HG02938 (cell line): ENCODE measurements around the gene RNF2.
"Not testable (repeated sequence)": the region's sequence is repeated elsewhere in the genome, so short reads cannot be mapped to it uniquely, and the experiment has no call there.

ENCODE experiments used
- ATAC-seq: cut with Tn5 transposase; IDR thresholded peaks from one replicate; pipeline ENCODE4 v1.9.1; 2021; ENCODE audit warnings: mild to moderate bottlenecking, moderate library complexity; ENCODE audit not compliant: unreplicated experiment

Gene RNF2

DNA sequence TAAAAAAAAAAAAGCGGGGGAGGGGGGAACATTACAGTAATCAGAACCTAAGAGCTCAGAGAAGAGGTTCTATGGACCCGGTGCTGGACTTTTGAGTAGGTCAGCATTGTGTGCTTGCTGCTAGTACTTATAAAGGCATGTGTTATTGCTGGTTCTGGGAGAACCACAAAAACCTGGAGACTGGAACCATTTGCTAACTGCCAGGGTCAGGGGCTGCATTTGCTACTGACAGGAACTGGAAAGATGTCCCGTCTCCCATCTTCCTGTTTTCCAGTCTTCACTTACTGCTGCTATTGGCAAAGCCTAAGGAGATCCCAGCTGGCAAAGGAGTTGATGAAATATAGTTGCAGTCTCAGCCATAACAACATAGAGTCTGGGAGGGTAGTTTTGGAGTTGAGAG is 4.3 kb downstream of the RNF2 start:
- no peak for ATAC-seq

DNA sequence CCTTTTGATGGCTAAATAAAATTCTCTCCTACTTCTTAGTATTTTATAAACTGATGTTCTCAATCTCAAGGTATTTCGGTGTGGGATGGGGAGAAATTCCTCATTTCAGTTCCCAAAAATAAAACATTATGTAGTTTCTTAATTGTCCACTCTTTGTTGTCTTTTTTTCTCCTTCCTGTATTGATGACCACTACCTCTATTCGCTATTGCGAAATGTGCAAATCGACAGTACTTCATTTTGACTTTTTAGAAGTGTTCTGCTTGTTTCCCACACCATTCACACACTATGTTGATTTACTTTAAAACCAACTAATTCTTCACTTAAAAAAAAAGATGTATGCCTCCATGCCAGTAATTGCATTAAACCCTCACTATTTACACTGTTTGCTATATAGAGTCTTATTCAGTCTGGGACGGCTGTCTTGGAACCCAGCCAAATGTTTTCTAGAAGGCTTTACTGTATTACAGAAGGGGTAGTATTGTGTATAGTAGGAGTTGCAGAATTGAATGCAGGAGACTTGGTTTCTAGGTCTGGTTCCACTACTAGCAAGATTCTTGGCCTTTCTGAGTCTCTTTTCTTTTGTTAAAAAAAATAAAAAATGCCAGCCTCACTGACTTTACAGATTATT is 5.6 kb downstream of the RNF2 start:
- ATAC-seq = no peak

DNA sequence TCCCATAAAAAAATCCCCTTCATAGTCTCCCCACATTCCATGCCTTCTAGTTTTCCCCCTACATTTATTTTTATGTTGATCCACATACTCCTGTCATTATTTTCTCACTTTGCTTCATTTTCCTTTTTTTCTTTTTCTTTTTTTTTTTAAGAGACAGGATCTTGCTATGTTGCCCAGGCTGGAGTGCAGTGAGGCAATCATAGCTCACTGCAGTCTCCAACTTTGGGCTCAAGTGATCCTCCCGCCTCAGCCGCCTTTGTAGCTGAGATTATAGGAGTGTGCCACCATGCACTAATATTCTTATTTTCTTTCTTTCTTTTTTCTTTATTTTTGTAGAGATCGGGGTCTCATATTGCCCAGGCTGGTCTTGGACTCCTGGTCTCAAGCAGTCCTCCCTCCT is 7.8 kb downstream of the RNF2 start:
- no peak for ATAC-seq

DNA sequence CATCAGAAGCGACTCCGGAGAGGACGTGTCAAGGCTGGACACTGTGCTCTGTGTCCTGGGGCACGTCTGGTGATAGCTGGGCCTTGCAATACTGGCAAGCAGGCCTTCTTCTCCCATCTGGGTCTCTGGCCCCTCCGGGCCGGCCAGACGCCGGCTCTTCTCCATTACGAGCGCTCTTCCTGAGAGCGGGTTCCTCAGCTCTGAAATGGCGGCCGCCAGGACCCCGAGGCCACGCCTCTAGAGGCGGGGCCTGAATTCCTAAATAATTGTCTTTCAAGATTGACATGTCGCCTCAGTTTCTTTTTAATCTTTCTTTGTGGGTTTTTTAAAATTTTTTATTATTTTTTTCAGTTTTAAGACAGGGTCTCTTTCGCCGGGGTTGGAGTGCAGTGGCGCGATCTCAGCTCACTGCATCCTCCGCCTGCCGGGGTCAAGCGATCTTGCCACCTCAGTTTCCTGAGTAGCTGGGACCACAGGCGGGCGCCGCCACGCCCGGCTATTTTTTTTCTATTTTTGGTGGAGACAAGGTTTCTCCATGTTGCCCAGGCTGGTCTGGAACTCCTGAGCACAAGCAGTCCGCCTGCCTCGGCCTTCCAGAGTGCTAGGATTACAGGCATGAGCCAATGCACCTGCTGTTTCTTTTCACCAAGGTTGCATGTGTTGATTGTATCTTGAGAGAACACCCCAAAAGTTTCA is 9.2 kb downstream of the RNF2 start:
- ATAC-seq = no peak

DNA sequence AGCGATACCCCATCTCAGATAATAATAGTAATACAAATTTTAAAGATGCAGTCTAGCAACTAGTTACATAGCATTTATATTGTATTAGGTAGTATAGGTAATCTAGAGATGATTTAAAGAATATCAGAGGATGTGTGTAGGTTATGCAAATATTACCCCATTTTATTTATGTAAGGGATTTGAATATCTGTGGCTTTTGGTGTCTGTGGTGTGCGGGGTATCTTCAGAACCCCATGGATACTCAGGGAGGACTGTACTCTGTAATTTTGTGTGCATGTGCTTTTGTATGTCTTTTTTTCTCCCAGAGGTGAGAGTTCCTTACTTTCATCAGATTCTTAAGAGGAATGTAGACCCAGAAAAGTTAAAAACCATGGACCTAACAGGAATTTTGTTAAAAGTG is 12.8 kb downstream of the RNF2 start:
- peak; percentile 40 for ATAC-seq

DNA sequence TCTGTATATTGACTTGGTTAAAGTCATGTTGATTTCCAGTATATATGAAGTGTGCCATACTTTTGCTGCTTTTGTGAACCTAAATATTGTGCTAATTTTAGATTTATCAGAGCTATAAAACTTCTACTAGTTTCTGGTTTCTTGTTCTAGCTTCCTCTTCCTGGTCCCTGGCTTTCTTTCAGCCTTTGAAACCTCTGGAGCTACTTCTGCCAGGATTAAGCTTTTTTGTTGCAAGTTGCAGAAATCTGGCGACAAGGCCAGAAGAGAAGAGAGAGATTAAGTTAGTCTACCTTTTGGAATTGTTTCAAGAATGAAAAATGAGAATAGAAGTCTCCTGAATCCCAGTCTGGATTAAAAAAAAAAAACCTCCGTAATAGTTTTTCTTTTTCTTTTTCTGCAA is 13.5 kb downstream of the RNF2 start:
- ATAC-seq = no peak

DNA sequence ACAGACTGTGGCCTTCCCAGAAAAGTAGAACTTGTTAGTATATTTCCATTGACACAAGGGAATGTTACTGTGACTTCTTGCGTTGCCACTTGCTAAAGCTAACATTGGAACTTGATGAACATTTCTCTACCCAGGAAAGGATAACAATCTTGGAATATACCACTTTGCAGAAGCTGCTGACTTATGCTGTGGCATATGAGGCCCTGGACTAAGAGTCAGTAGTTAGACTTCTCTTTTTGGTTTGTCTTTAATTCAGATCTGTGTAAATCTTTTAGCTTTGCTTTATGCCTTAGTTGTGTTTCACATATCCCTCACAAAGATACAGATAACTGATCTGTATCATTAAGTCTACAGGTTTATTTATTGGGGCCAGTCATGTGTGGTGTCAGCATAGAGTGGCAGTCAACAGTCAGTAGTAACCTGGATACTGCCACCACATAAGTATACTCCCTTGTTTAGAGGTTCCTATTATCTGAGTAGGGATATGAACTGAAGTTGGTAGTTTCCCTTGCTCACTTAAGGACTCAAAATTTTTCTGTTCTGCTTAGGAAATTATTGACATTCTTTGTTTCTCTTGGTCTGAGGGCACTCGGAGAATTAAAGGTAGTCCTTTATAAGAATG is 14.7 kb downstream of the RNF2 start:
- ATAC-seq = no peak

DNA sequence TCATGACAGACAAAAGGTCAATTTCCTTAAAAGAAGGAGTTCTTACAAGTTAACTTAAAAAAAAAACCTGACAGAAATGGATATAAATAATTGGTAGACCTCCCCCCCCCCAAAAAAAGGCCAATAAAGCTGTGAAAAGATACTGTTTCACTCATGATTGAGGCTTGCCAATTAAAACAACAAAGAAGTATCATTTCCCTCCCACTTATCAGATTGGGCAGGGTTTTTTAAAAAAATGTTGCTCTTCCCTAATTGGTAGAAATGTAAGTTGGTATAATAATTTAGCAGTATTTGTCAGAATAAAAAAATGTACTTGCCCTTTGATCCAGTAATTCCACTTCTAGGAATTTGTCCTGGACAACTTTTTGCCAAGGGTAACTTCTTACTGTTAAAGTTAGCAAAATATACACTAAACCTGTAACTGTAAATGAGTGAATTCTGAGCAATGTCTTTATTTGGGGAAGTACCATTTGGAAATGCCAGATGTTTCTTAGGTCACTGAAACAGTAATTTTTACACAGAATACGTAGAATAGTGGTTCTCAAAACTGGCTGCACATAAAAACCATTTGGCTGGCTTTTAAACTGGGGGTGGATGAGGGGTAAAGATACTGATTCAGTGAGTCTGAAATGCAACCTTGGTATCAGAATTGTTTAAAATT is 17.5 kb downstream of the RNF2 start:
- no peak for ATAC-seq

DNA sequence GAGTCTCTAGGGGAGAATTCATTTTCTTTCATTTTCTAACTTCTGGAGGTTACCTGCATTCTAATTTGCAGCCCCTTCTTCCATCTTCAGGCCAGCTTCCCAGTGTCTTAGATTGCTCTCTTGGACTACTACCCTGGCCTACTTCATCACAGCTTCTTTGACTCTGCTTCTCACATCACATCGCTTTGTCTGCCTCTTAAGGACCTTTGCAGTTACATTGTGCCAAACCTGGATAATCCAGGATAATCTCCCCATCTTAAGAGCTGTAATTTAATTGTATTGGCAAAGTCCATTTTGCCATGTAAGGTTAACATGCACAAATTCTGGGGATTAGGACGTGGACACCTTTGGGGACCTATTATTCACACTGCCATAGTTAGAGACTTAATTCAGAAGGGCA is 18.4 kb downstream of the RNF2 start:
- ATAC-seq = no peak

DNA sequence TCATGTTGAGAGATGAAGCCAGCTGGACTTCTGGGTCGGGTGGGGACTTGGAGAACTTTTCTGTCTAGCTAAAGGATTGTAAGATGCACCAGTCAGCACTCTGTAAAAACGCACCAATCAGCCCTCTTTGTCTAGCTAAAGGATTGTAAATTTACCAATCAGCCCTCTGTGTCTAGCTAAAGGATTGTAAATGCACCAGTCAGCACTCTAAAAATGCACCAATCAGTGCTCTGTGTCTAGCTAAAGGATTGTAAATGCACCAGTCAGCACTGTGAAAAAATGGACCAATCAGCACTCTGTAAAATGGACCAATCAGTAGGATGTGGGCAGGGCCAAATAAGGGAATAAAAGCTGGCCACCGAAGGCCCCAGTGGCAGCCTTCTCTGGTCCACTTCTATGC is 19.6 kb downstream of the RNF2 start:
- ATAC-seq = not testable (repeated sequence)

DNA sequence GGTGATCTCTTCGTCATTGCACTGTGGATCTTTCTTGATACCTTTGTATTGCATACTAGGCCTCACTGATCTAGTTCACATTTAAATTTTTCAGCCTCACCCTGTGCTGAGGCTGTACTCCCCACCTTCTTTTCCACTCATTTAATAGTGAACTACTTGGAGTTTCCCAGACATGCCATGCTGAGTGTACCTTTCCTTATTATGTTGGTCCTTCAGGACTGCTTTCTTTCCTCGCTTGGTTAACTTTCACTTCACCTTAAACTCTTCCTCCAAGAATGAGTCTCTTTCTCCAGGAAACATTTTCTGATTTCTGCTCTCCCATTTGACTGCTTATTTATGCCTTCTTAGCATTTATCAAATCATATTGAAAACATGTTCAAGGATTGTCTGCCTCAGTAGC is 20.8 kb downstream of the RNF2 start:
- no peak for ATAC-seq

DNA sequence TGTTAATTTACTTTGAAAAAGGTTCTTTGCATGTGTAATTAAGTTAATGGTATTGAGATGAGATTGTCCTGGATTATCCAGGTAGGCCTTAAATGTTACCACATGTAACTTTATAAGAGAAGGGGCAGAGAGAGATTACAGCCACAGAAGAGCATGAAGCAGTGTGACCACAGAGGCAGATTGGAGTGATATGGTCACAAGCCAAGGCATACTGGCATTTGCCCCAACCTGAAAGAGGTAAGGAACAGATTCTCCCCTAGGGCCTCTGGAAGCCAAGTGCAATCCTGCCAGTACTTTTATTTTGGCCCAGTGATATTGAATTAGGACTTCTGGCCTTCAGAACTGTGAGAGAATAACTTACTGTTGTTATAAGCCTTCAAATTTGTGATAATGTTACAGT is 23.0 kb downstream of the RNF2 start:
- no peak for ATAC-seq

DNA sequence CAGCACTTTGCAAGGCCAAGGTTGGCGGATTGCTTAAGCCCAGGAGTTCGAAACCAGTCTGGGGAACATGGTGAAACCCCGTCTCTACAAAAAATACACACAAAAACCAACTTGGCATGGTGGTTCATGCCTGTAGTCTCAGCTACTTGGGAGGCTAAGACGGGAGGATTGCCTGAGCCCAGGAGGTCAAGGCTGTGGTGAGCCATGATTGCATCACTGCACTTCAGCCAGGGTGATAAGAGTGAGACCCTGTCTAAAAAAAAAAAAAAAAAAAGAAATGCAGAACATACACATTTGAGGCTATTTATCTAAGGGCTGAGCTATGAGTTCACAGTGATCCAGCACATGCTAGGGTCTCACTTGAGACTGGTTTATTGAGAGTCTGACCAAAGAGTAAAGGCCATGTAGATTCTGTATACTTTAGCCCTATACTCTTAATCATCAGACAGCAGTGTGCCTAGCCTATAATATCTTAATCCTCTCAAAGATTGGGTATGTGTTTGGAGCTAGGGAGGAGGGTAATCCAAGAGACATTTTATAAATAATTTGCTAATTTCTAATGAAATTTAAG is 23.9 kb downstream of the RNF2 start:
- no peak for ATAC-seq

DNA sequence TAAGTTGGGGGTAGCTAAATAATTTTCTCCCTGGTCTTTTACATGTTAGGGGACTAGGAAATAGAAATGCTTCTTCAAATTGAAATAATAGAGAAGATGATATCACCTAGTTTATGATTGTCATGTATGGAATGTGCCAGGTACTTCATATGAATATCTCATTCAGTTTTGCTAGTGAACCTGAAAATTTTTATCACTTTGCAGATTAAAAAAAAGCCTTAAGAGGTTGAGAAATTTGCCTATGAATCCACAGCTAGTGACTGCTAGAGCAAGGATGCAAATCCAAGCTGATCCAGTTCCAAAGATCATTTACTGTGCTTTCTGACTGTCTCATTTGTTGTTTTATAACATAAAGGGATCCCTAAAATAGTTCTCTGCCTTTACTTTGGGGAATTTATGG is 24.7 kb downstream of the RNF2 start:
- ATAC-seq = no peak

DNA sequence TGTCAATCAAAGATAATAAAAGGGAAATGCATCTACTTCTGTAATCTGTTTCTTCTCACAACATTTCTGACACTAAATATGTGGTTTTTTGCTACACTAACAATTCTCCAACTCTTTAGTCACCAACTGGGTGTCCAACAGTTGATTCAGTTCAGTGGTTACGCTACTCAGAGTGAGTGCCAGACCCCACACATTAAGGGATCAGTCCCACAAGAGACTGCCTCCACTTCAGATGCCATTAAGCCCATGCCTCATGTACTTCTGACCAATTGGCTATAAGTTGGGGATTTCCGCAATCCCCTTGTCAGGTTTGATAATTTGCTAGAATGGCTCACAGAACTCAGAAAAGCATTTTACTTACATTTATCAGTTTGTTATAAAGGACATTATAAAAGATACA is 28.4 kb downstream of the RNF2 start:
- ATAC-seq = no peak

DNA sequence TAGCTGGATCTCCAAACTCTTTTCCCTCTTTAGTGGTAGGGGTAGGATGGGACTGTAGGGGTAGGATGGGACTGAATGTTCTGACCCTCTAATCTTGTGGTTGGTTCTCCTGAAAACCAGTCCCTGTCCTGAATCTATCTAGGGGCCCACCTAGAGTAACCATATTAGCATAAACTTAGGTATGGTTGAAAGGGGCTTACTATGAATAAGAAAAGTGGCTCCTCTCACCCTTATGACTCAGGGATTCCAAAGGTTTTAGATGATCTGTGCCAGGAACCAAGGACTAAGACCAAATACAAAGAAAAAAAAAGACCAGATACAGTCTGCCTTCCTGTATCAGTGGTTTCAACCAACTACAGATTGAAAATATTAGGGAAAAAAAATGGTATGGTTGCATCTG is 28.9 kb downstream of the RNF2 start:
- ATAC-seq = no peak

DNA sequence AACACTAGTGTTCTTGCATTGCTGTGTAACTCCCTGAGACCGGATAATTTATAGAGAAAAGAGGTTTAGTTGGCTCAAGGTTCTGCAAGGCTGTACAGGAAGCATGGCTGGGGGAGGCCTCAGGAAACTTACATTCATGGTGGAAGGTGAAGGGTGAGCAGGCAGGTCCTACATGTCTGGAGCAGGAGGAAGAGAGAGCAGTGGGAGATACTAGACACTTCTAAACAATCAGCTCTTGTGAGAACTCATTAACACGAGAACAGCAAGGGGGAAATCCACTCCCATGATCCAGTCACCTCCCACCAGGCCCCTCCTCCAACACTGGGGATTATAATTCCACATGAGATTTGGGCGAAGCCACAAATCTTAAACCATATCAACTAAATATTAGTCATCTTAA is 30.1 kb downstream of the RNF2 start:
- no peak for ATAC-seq

DNA sequence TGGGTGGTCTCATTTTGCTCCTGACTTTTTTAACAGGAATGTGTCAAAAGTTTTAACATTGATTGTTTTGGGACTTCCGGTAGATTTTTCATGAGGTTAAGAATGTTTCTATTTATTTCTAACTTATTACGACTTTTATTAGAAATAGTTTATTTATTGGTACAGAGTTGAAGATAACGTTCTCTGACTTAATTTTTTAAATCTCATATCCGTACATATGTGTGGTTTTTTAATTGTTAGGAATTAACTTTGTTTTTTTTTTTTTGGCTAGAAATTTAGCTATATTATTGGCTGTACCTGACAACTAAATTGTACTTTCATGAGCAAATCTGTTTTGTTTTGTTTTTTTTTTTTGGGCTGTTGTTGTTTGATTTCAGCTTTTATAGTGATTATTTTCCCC is 32.0 kb downstream of the RNF2 start:
- ATAC-seq = no peak

DNA sequence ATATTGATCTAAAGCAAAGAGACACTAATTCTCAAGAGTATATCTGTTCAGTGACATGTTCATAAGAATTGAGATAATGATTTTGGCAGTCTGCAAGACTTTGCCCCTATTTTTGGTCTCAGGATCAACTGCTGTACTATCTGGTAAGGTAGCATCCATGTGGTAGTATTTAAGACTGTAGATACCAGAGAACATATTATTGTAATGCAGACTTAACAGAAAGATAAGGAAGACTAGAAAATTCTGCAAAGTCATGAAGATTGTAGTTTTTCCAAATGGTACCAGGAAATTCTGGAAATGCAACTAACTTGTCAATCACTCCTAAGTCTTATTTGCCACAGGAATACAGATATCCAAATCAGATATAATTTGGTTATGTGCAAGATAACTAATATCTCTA is 35.1 kb downstream of the RNF2 start:
- ATAC-seq = no peak

DNA sequence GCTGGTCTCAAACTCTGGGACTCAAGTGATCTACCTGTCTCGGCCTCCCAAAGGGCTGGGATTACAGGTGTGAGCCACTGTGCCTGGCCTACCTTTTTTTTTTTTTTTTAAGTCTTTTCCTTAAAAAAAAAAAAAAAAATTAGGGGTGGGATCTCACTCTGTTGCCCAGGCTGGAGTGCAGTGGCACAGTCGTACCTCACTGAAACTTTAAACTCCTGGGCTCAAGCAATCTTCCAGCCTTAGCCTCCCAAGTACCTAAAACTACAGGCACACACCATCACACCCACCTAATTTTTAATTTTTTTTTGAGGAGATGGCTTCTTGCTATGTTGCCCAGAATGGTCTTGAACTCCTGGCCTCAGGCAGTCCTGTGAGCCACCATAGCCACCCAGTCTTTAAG is 38.5 kb downstream of the RNF2 start:
- ATAC-seq = no peak

DNA sequence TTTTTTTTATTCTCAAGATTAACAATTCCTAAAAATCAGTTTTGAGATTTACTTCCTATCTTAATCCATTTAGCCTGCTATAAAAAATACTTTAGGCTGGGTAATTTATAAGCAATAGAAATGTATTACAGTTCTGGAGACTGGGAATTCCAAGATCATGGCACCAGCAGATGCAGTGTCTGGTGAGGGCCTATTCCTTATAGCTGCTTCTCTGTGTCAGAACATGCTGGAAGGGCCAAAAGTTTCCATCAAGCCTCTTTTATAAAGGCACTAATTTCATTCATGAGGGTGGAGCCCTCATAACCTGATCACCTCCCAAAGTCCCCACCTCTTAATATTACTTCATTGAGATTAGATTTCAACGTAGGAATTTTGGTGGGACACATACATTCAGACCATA is 41.7 kb downstream of the RNF2 start:
- no peak for ATAC-seq

DNA sequence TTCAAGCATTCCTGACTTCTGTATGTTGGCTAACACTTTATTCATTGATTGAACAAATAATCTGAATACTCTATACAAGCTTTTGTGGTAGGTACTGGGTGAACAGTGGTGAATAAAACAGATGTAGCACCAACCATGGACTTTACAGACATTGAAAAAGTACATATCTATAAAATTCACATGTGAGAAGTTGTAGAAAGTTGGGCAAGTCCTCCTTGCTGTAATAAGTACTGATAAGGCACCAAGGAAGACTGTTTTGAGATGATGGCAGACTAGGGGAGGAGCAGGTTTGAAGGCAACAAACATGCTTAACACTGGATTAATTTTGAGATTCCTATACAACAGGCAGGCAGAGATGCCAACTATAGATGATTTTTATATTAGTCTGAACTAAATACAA is 42.4 kb downstream of the RNF2 start:
- ATAC-seq = no peak
